BJ (cell line): Measurements from ENCODE around the gene IL1RAPL1. TPM values are rescaled to one million over a fixed set of nuclear protein-coding genes. Genes with fewer than 3 reads are reported as not detected.

ENCODE experiments used
- CTCF ChIA-PET: fragments of 350-600 bp; formaldehyde crosslinking; extraction: SDS; loops from one replicate; lab custom pipeline; 2021; ENCODE audit warnings: antibody characterized with exemption, inconsistent platforms; lab: Yijun Ruan, JAX
- POLR2A ChIA-PET: fragments of 300-600 bp; sonication (Branson Sonifier 250); formaldehyde crosslinking; extraction: SDS; loops from one replicate; lab custom pipeline; 2021; ENCODE audit warnings: antibody characterized with exemption; lab: Charles Lee
- DNase-seq: peaks from one replicate; pipeline ENCODE4 v3.0.0-alpha.2; 2011; ENCODE audit warnings: low read depth
- H3K27me3 ChIP-seq: 2 replicates; pipeline ENCODE4 v1.6.0; 2011; ENCODE audit warnings: low read length; ENCODE audit not compliant: control insufficient read depth, insufficient read depth
- H3K36me3 ChIP-seq: 2 replicates; pipeline ENCODE4 v1.5.1; 2011; ENCODE audit warnings: low read length; ENCODE audit not compliant: control insufficient read depth, insufficient read depth
- H3K4me3 ChIP-seq: 2 replicates; pipeline ENCODE4 v1.5.1; 2011; ENCODE audit warnings: low read depth, mild to moderate bottlenecking, control low read depth, low read length
- polyA plus RNA-seq: library from polyadenylated mRNA; depleted of rRNA; stranded (reverse); fragments of >200 nt; gene quantifications from 2 replicates; pipeline ENCODE4 v1.2.3, GENCODE V29; 2011
- TF ChIP-seq, protein P1 (sequence below): IDR thresholded peaks from 2 replicates; pipeline ENCODE4 v1.5.1; 2011; ENCODE audit warnings: low read depth, mild to moderate bottlenecking, control low read depth, inconsistent platforms, low read length, moderate library complexity; ENCODE audit not compliant: insufficient read depth

IL1RAPL1 gene
- polyA plus RNA-seq, 1 experiment = 0.02 TPM

DNA sequence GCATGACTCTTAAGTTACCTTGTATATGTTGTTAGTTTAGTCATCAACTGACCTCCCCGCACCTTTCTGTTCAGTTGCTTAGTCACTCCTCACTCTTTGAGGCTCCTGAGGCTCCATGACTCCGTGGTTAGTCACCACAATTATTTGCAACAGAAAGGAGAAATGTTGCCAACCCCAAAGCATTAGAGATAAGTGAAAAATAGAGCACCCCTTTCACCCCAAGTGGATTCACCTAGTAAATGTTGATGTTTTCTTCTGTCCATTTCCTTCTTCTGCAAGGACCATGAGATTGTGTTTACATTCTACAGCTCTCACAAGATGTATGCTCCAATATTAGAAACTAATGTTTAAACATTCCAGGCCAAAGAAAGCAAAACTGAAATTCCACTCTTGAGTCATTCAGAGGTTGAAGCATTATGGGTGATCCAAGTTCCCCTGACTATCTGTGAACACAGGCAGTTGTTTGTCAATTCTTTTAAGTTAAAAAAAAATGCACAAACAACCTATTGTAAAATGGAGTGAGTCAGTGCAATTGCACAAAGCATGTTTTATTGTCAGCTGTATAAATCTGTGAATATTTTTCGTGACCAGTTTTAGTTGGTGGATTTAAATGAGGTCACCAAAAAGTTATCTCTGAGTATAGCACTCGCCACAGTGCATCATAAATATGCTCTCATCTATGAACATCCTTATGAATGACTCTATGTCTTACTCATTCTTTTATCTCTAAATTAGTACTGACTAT lies 1075.7 kb downstream of the IL1RAPL1 start:
- Histone ChIP-seq H3K4me3 (no peak overlapping the region), H3K36me3 (no peaks in the 10 kb centered on the region), H3K27me3 (no peaks in the 10 kb centered on the region)
- TF ChIP-seq, protein P1, sequence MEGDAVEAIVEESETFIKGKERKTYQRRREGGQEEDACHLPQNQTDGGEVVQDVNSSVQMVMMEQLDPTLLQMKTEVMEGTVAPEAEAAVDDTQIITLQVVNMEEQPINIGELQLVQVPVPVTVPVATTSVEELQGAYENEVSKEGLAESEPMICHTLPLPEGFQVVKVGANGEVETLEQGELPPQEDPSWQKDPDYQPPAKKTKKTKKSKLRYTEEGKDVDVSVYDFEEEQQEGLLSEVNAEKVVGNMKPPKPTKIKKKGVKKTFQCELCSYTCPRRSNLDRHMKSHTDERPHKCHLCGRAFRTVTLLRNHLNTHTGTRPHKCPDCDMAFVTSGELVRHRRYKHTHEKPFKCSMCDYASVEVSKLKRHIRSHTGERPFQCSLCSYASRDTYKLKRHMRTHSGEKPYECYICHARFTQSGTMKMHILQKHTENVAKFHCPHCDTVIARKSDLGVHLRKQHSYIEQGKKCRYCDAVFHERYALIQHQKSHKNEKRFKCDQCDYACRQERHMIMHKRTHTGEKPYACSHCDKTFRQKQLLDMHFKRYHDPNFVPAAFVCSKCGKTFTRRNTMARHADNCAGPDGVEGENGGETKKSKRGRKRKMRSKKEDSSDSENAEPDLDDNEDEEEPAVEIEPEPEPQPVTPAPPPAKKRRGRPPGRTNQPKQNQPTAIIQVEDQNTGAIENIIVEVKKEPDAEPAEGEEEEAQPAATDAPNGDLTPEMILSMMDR = no peak
- ChIA-PET CTCF (interaction anchor here (0.6 kb wide), 1 partner anchor 184 kb away, joined by 3 read pairs; no protein-coding TSS in a partner anchor), POLR2A (no interaction called here)
- DNase-seq = peak; percentile 73

DNA sequence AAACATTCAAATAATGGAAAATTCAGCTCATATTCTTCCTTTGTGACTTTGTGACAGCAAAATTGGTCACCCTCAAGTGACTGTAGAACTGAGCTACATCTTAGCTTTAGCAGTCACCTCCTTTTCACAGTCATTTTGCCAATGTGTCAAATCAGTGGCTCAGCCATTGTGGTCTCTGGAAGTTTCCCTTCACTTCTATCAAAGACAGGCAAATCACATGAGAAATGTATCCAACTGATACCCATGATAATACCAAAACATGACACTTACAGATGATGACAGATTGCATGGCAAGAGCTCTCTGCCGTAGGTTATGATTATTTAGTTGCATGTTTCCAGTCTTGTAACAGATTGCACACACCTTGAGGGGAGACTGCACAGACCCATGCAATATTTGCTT lies 1078.3 kb downstream of the IL1RAPL1 start:
- DNase-seq = no peak
- ChIA-PET CTCF (no interaction called here), POLR2A (no interaction called here)
- no peaks in the 10 kb centered on the region for H3K36me3 ChIP-seq
- no peaks in the 10 kb centered on the region for H3K27me3 ChIP-seq
- H3K4me3 ChIP-seq = no peak overlapping the region
- TF ChIP-seq, protein P1 = no peak

DNA sequence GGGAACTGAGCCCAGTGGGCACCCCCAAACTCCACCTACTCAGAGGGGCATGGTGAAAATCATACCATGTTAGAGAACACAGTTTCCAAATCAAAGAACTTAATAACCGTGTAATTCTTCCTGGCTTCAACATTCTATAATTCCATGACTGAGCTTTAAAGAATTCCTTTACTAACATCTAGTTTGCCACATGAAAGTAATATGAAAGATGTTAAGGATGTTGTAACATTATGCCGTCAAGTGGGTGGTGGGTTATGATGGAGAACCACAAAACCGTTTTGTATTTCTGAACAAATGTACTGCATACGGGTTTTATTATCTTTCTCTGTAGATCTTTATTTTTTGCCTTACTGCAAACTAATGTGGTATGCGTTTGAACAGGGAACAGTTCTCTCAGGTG lies 1079.1 kb downstream of the IL1RAPL1 start:
- Histone ChIP-seq H3K27me3 (no peaks in the 10 kb centered on the region), H3K36me3 (no peaks in the 10 kb centered on the region), H3K4me3 (no peak overlapping the region)
- no peak for DNase-seq
- ChIA-PET POLR2A (no interaction called here), CTCF (no interaction called here)
- TF ChIP-seq, protein P1 = no peak

DNA sequence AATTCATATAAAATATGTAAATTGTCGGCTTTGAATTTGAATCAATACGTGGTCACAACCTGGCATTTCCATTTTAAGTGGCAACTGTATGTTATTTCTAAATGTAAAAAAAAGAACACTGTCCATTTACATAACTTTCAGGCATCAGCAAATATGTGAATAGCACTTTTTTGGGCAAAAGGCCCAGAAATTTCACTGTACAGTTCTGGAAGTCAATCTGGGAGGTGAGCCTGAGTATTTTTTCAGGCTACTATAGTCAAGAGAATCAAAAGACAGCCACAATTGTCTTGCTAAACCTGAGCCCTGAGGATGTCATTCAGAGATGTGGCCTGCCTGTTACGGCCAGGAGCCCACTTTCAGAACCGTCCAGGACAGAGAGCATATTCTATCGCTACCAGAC lies 1084.2 kb downstream of the IL1RAPL1 start:
- POLR2A ChIA-PET = no interaction called here
- no peak for DNase-seq
- H3K27me3 ChIP-seq = no peaks in the 10 kb centered on the region
- H3K4me3 ChIP-seq = no peak overlapping the region
- H3K36me3 ChIP-seq = no peaks in the 10 kb centered on the region
- TF ChIP-seq, protein P1 = no peak
- CTCF ChIA-PET = no interaction called here

DNA sequence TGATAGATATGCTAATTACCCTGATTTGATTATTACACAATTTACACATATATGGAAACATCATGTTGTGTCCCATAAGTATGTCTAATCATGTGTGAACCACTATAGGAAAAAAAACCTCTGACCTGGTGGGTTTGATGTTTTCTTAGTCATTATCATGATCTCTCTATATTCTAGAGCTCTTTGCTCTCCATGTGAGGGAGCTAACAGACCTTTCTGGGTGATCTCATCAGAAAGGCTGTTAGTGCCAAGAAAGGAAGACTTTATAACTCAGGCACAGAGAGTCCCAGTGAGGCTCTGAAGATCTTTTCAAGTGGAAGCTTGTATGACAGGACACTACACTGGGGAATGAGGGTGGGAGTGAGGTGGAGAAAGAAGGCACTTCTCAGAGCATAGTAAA lies 1100.4 kb downstream of the IL1RAPL1 start:
- no peak for DNase-seq
- CTCF ChIA-PET = no interaction called here

More for the DNA sequence above, 1100.4 kb downstream of the IL1RAPL1 start:
- Histone ChIP-seq H3K27me3 (no peaks in the 10 kb centered on the region), H3K4me3 (no peak overlapping the region), H3K36me3 (no peaks in the 10 kb centered on the region)
- POLR2A ChIA-PET = no interaction called here
- TF ChIP-seq, protein P1 = peak; percentile 20; the same call in 1 of the 2 replicates
